ENCODE measurements around the gene AQP5. TPM values are rescaled to one million over a fixed set of nuclear protein-coding genes. Genes with fewer than 3 reads are reported as not detected.

The AQP5 gene
- total and polyA plus RNA-seq, 2 donors (not counting 3 experiments of a cell fraction or from before 2014, with no cell fraction given): 0.95 to 2.3 TPM

- FAIRE-seq (peak; percentile 42), DNase-seq (ENCODE audit: low read depth, low spot score) (no peak)
- ChIA-PET POLR2A (no interaction called here), CTCF (interaction anchor here (1.0 to 1.7 kb wide), 6 partner anchors 11 to 72 kb away, joined by 3 to 5 read pairs (median 4); no protein-coding TSS in a partner anchor)
- no peak overlapping the region for H3K4me3 ChIP-seq (replicated peaks in 1 of 3; ENCODE audit: insufficient read depth in 1 of 3, low read depth in 1 of 3, low read length in 3 of 3)
- no peaks in the 10 kb centered on the region for H3K4me1 ChIP-seq (ENCODE audit: control insufficient read depth, extremely low read depth, insufficient read depth, low read length)
- H3K9me3 ChIP-seq (replicated peaks; ENCODE audit: control insufficient read depth, insufficient read depth, low read length): no peaks in the 10 kb centered on the region
- no peak overlapping the region for H2AFZ ChIP-seq (ENCODE audit: low read depth, low read length)
- no peak overlapping the region for H3K9ac ChIP-seq (replicated peaks; ENCODE audit: extremely low read depth, insufficient read depth, low read length)
- dilution Hi-C loops (cut with MboI; ENCODE audit: extremely low pct_ligation_motif_present, low sequenced_read_pairs) (no loop called here), intact Hi-C loops (cut with micrococcal nuclease) (no loop called here)
- no peak overlapping the region for H3K27ac ChIP-seq (ENCODE audit: insufficient read depth, low read depth, low read length)
- H3K9me1 ChIP-seq (replicated peaks; ENCODE audit: control insufficient read depth, extremely low read depth, insufficient read depth, low read length): no peaks in the 10 kb centered on the region
- no peak overlapping the region for H3K4me2 ChIP-seq (ENCODE audit: insufficient read depth, low read length)
- no peaks in the 10 kb centered on the region for H4K20me1 ChIP-seq (replicated peaks; ENCODE audit: control insufficient read depth, extremely low read depth, insufficient read depth, low read length)
- H3K27me3 ChIP-seq (ENCODE audit: control insufficient read depth in 2 of 2, insufficient read depth in 2 of 2, low read length in 2 of 2): no peaks in the 10 kb centered on the region
- BruUV-seq (replicated peaks): no TSS peak
- H3K36me3 ChIP-seq (ENCODE audit: control insufficient read depth in 2 of 2, extremely low read depth in 1 of 2, insufficient read depth in 2 of 2, low read length in 2 of 2): peaks cover 0 to 11% of the 10 kb centered on the region in 2 experiments
- H3K79me2 ChIP-seq (ENCODE audit: control insufficient read depth, insufficient read depth, low read length): no peaks in the 10 kb centered on the region
- no peak for TF ChIP-seq POLR2AphosphoS5 (IDR thresholded peaks at IDR 0.05; ENCODE audit: insufficient read depth, low read depth, low read length)
- TF ChIP-seq FOS (IDR thresholded peaks at IDR 0.05; ENCODE audit: borderline replicate concordance, insufficient read depth, low read length): no peak
- no peak for TF ChIP-seq MAX (IDR thresholded peaks at IDR 0.05; ENCODE audit: insufficient read depth, insufficient read length)
- TF ChIP-seq POLR2A (IDR thresholded peaks at IDR 0.05; ENCODE audit: low read depth, low read length): no peak
- no peak for TF ChIP-seq JUN (IDR thresholded peaks at IDR 0.05; ENCODE audit: borderline replicate concordance, insufficient read depth, insufficient read length, low read depth)
- no peak for TF ChIP-seq MYC (IDR thresholded peaks at IDR 0.05; ENCODE audit: low read depth, low read length)
- no peak for TF ChIP-seq GATA2 (IDR thresholded peaks at IDR 0.05; ENCODE audit: insufficient read depth, insufficient read length, low read depth, low read length)
- no peak for TF ChIP-seq EZH2 (IDR thresholded peaks at IDR 0.05; ENCODE audit: borderline replicate concordance, low read depth, low read length, severe bottlenecking)
- TF ChIP-seq CTCF (IDR thresholded peaks at IDR 0.05; ENCODE audit: extremely low read depth in 1 of 2, insufficient read depth in 1 of 2, low read depth in 1 of 2, low read length in 2 of 2): no peak
Observed at GRCh38 chr12:49998453-49998852, 36.8 kb downstream of the AQP5 start.

All from endothelial cell of umbilical vein (primary cell).